ENCODE measurements around the gene FLNA. TPM values are rescaled to one million over a fixed set of nuclear protein-coding genes. Genes with fewer than 3 reads are reported as not detected.

The FLNA gene
- total RNA-seq, 6 donors from 2014 or later, result 800 to 1,760 (median 1,298) TPM

DNA sequence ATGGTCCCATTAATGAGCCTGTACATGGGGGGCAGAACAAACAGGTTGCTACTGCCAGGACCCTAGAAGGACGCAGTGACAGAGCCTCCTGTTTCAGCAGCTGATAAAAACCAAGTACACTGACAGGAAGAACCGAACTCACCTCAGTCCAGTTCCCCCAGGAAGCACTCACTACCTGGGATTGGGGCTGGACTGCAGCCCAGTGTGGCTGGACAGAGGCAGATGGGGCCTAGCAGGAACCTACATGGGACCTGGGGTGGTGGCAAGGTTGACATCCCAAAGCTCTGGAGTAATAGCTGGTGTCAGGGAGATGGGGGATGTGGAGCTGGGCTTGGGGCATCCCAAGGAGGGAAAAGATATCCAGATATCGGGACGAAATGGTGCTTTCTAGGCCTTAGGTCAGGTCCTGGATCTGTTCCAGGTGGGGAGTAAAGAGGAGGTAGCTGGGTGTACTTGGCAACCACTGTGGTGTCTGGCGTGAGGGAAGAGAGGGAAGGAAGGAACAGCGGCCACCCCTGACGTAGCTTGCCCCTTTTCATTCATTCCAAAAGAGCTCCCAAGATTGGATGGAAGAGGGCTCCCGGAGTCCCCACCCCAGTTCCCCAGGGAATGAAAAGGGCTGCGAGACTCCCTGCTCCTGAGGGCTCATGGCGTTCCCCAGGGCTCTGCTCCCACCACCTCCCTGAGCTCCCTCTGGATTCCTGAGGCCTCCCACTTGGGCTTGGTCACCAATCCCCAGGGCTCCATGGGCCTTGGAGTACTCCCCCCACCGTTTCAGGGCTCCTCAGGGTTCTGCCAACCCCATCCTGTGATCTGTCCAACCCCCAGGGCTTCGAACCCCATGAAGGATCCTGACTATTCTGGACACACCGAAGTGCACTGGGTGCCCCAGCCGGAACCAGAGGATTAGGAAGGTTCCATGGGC is 9.2 kb upstream of the FLNA start:
- no peak for DNase-seq
- H3K36me3 ChIP-seq, result peaks cover 0 to 4% (median 0%) of the 10 kb centered on the region in 4 donors
- no peak for ATAC-seq (ENCODE audit: low FRiP score in 2 of 2)
- no peak overlapping the region for H3K27ac ChIP-seq
- WGBS, 2 donors, result 70 to 76% methylated on average over 2 to 14 of the region's 14 CpGs
- no peak for TF ChIP-seq POLR2AphosphoS5 (IDR thresholded peaks at IDR 0.05)
- TF ChIP-seq, protein P1, sequence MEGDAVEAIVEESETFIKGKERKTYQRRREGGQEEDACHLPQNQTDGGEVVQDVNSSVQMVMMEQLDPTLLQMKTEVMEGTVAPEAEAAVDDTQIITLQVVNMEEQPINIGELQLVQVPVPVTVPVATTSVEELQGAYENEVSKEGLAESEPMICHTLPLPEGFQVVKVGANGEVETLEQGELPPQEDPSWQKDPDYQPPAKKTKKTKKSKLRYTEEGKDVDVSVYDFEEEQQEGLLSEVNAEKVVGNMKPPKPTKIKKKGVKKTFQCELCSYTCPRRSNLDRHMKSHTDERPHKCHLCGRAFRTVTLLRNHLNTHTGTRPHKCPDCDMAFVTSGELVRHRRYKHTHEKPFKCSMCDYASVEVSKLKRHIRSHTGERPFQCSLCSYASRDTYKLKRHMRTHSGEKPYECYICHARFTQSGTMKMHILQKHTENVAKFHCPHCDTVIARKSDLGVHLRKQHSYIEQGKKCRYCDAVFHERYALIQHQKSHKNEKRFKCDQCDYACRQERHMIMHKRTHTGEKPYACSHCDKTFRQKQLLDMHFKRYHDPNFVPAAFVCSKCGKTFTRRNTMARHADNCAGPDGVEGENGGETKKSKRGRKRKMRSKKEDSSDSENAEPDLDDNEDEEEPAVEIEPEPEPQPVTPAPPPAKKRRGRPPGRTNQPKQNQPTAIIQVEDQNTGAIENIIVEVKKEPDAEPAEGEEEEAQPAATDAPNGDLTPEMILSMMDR (IDR thresholded peaks at IDR 0.05), result no peak
- H3K27me3 ChIP-seq, result no peaks in the 10 kb centered on the region
- H3K9me3 ChIP-seq, result peaks cover 0 to 9% (median 0%) of the 10 kb centered on the region in 4 donors
- no peak overlapping the region for H3K4me3 ChIP-seq
- peaks cover 0 to 10% (median 3%) of the 10 kb centered on the region in 4 donors for H3K4me1 ChIP-seq

DNA sequence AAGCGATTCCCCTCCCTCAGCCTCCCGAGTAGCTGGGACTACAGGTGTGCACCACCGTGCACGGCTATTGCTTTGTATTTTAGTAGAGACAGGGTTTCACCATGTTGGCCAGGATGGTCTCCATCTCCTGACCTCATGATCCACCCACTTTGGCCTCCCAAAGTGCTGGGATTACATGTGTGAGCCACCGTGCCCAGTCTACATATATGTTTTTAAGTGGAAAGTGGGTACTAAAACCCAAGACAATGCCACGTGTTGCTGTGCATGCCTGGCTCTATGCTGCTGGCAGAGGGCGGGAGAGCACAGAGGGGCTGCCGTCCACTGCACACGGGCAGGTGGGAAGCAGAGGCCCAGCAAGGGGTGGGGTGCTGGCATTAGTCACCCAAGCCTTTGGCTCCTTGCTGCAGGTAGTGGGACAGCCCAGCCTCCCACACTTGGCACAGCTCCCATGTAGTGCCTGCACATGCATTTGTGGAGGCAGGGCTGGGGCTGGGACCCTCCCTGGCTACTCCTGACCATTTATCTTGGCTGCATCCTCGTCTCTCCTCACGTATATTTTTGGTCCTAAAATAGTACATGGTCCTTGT is 8.1 kb upstream of the FLNA start:
- ATAC-seq (ENCODE audit: low FRiP score in 2 of 2), result no peak
- H3K9me3 ChIP-seq, result peaks cover 0 to 13% (median 0%) of the 10 kb centered on the region in 4 donors
- no peak for DNase-seq
- 82 to 89% methylated on average over 4 to 7 of the region's 11 CpGs for WGBS, 2 donors
- H3K4me1 ChIP-seq, result peaks cover 4 to 11% (median 7%) of the 10 kb centered on the region in 4 donors
- H3K4me3 ChIP-seq, result no peak overlapping the region
- H3K27me3 ChIP-seq, result no peaks in the 10 kb centered on the region
- H3K27ac ChIP-seq, result no peak overlapping the region
- peaks cover 0 to 4% (median 0%) of the 10 kb centered on the region in 4 donors for H3K36me3 ChIP-seq
- TF ChIP-seq, protein P1 (IDR thresholded peaks at IDR 0.05), result no peak
- TF ChIP-seq POLR2A (IDR thresholded peaks at IDR 0.05) (no peak), EP300 (IDR thresholded peaks at IDR 0.05) (no peak), POLR2AphosphoS5 (IDR thresholded peaks at IDR 0.05) (no peak)

DNA sequence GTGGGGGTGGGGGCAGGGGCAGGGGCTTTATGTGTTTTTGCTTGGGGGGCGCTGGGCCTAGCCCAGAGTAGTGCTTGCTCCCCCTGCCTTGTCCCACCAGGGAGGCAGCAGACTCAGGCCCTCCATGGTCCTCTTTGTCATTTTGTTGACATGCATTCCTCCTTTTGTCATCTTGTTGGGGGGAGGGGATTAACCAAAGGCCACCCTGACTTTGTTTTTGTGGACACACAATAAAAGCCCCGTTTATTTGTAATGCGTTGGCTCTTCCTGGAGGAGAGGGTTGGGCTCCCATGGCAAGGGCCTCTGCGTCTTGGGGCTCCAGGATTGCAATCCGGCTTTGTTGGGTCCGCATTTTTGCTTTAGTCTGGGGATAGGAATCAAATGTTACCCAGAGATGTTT is 6.8 kb upstream of the FLNA start:
- TF ChIP-seq POLR2AphosphoS5 (IDR thresholded peaks at IDR 0.05) (no peak), EP300 (IDR thresholded peaks at IDR 0.05) (no peak), POLR2A (IDR thresholded peaks at IDR 0.05) (no peak)
- TF ChIP-seq, protein P1 (IDR thresholded peaks at IDR 0.05), result no peak
- H3K4me1 ChIP-seq, result peaks cover 4 to 11% (median 9%) of the 10 kb centered on the region in 4 donors
- no peak overlapping the region for H3K27ac ChIP-seq
- ATAC-seq (ENCODE audit: low FRiP score in 2 of 2) (no peak), DNase-seq (no peak)
- peaks cover 0 to 13% (median 0%) of the 10 kb centered on the region in 4 donors for H3K9me3 ChIP-seq
- peaks cover 0 to 4% (median 0%) of the 10 kb centered on the region in 4 donors for H3K36me3 ChIP-seq
- no peak overlapping the region for H3K4me3 ChIP-seq
- H3K27me3 ChIP-seq, result no peaks in the 10 kb centered on the region
- 50 to 67% methylated on average over 2 to 6 of the region's 6 CpGs for WGBS, 2 donors

- H3K4me3 ChIP-seq, result peak overlapping the region in 1 of 4 donors; percentile 72
- ATAC-seq (ENCODE audit: low FRiP score in 2 of 2), result no peak
- TF ChIP-seq, protein P1 (IDR thresholded peaks at IDR 0.05), result no peak
- TF ChIP-seq POLR2AphosphoS5 (IDR thresholded peaks at IDR 0.05) (no peak), EP300 (IDR thresholded peaks at IDR 0.05) (no peak), POLR2A (IDR thresholded peaks at IDR 0.05) (no peak)
- no peaks in the 10 kb centered on the region for H3K27me3 ChIP-seq
- H3K9me3 ChIP-seq, result peaks cover 0 to 13% (median 0%) of the 10 kb centered on the region in 4 donors
- H3K27ac ChIP-seq, result no peak overlapping the region
- peaks cover 4 to 11% (median 9%) of the 10 kb centered on the region in 4 donors for H3K4me1 ChIP-seq
- peaks cover 0 to 4% (median 0%) of the 10 kb centered on the region in 4 donors for H3K36me3 ChIP-seq
- 73 to 84% methylated on average over 9 to 14 of the region's 14 CpGs for WGBS, 2 donors
- DNase-seq, result no peak
Observed at GRCh38 chrX:154380787-154381186, 6.4 kb upstream of the FLNA start.
